IMR-90 (cell line): ENCODE measurements around the gene FAM131C. TPM values are rescaled to one million over a fixed set of nuclear protein-coding genes. Genes with fewer than 3 reads are reported as not detected.
"Not testable (repeated sequence)": the region's sequence is repeated elsewhere in the genome, so short reads cannot be mapped to it uniquely, and the experiment has no call there.

Experiments used
- ATAC-seq: fragments of 200-7000 bp; cut with Tn5 transposase; 2 replicates; pipeline ENCODE4 v1.9.1; 2020; ENCODE audit warnings: low read depth, mild to moderate bottlenecking, moderate library complexity
- BruUV-seq: library from RNA; stranded (reverse); fragments of 400-500 nt; replicated peaks from 2 replicates; lab custom pipeline; 2021; lab: Mats Ljungman, UMichigan
- CTCF ChIA-PET: fragments of 300-600 bp; formaldehyde crosslinking; extraction: SDS; loops from one replicate; lab custom pipeline; 2021; ENCODE audit warnings: antibody characterized with exemption; lab: Yijun Ruan, JAX
- POLR2A ChIA-PET: fragments of 300-600 bp; sonication (Branson Sonifier 250); formaldehyde crosslinking; loops from one replicate; lab custom pipeline; 2022; ENCODE audit warnings: antibody characterized with exemption; ENCODE audit not compliant: unreplicated experiment; lab: Charles Lee
- DNase-seq: peaks from one replicate; pipeline ENCODE4 v3.0.0; 2013
- H2AFZ ChIP-seq: replicated peaks from 2 replicates; pipeline ENCODE3; 2013; ENCODE audit warnings: low read length, mild to moderate bottlenecking; ENCODE audit not compliant: poor library complexity
- H2AK5ac ChIP-seq: 2 replicates; pipeline ENCODE4 v1.6.1; 2013; ENCODE audit warnings: low read depth, low read length, inconsistent platforms
- H2AK9ac ChIP-seq: replicated peaks from 2 replicates; pipeline ENCODE3; 2013; ENCODE audit warnings: mild to moderate bottlenecking, low read depth, low read length, moderate library complexity; ENCODE audit not compliant: poor library complexity
- H2BK120ac ChIP-seq: 2 replicates; pipeline ENCODE4 v1.6.1; 2013; ENCODE audit warnings: low read depth, low read length, inconsistent platforms
- H2BK15ac ChIP-seq: 3 replicates; pipeline ENCODE4 v1.6.1; 2013; ENCODE audit warnings: low read depth, low read length, inconsistent platforms
- H2BK20ac ChIP-seq: 2 replicates; pipeline ENCODE4 v1.6.1; 2013; ENCODE audit warnings: low read depth, mild to moderate bottlenecking, inconsistent platforms, low read length, moderate library complexity
- H2BK5ac ChIP-seq: 2 replicates; pipeline ENCODE4 v1.6.1; 2013; ENCODE audit warnings: mild to moderate bottlenecking, low read depth, low read length, inconsistent platforms; ENCODE audit not compliant: poor library complexity, severe bottlenecking
- H3K14ac ChIP-seq: replicated peaks from 2 replicates; pipeline ENCODE4 v1.6.1; 2013; ENCODE audit warnings: low read depth, low read length, inconsistent platforms
- H3K18ac ChIP-seq: 2 replicates; pipeline ENCODE4 v1.6.1; 2013; ENCODE audit warnings: low read depth, low read length, control low read depth
- H3K23ac ChIP-seq: 2 replicates; pipeline ENCODE4 v1.6.1; 2013; ENCODE audit warnings: low read depth, low read length, inconsistent platforms
- H3K27ac ChIP-seq: 2 replicates; pipeline ENCODE4 v1.5.1; 2013; ENCODE audit warnings: mild to moderate bottlenecking, control low read depth, low read length; ENCODE audit not compliant: insufficient read depth
- H3K27me3 ChIP-seq: 2 replicates; pipeline ENCODE4 v1.6.1; 2013; ENCODE audit warnings: low read length; ENCODE audit not compliant: control insufficient read depth, insufficient read depth
- H3K36me3 ChIP-seq: 2 replicates; pipeline ENCODE4 v1.6.1; 2013; ENCODE audit warnings: low read length, mixed read lengths; ENCODE audit not compliant: control insufficient read depth, insufficient read depth
- H3K4ac ChIP-seq: 2 replicates; pipeline ENCODE4 v1.6.1; 2013; ENCODE audit warnings: low read depth, low read length, inconsistent platforms
- H3K4me1 ChIP-seq: 2 replicates; pipeline ENCODE4 v1.6.1; 2013; ENCODE audit warnings: low read length, mixed read lengths; ENCODE audit not compliant: control insufficient read depth, insufficient read depth
- H3K4me2 ChIP-seq: 2 replicates; pipeline ENCODE4 v1.6.1; 2013; ENCODE audit warnings: low read depth, mild to moderate bottlenecking, control low read depth, low read length, moderate library complexity
- H3K4me3 ChIP-seq: 2 replicates; pipeline ENCODE4 v1.5.1; 2013; ENCODE audit warnings: low read depth, mild to moderate bottlenecking, control low read depth, low read length, moderate library complexity; ENCODE audit not compliant: insufficient read depth
- H3K56ac ChIP-seq: 2 replicates; pipeline ENCODE4 v1.6.1; 2013; ENCODE audit warnings: low read length, inconsistent platforms; ENCODE audit not compliant: insufficient read depth; ENCODE audit errors: extremely low read depth
- H3K79me1 ChIP-seq, 2 experiments: 2 replicates each; pipeline ENCODE4 v1.6.1; 2013; ENCODE audit warnings: low read length in 2 of 2, inconsistent platforms in 1 of 2, low read depth in 1 of 2
- H3K9ac ChIP-seq: 2 replicates; pipeline ENCODE4 v1.6.1; 2013; ENCODE audit warnings: low read depth, low read length, control low read depth
- H3K9me1 ChIP-seq: 2 replicates; pipeline ENCODE4 v1.6.1; 2013; ENCODE audit warnings: low read length, inconsistent platforms; ENCODE audit not compliant: insufficient read depth
- H3K9me3 ChIP-seq: 2 replicates; pipeline ENCODE4 v1.6.1; 2013; ENCODE audit warnings: low read length; ENCODE audit not compliant: control insufficient read depth, insufficient read depth
- H4K20me1 ChIP-seq: 2 replicates; pipeline ENCODE4 v1.6.1; 2013; ENCODE audit warnings: low read length, inconsistent platforms; ENCODE audit not compliant: insufficient read depth
- H4K5ac ChIP-seq: 2 replicates; pipeline ENCODE4 v1.6.1; 2013; ENCODE audit warnings: mild to moderate bottlenecking, low read depth, low read length, control low read depth
- H4K8ac ChIP-seq, 2 experiments: 2 replicates each; pipeline ENCODE4 v1.6.1; 2013; ENCODE audit warnings: low read depth in 2 of 2, low read length in 2 of 2, control low read depth in 1 of 2, inconsistent platforms in 1 of 2
- H4K91ac ChIP-seq: 2 replicates; pipeline ENCODE4 v1.6.1; 2013; ENCODE audit warnings: low read depth, low read length, inconsistent platforms; ENCODE audit not compliant: insufficient read depth
- ELK1 ChIP-seq: fragments of 150-350 bp; IDR thresholded peaks from 2 replicates; pipeline ENCODE4 v1.6.1; 2016; ENCODE audit warnings: low read depth, mild to moderate bottlenecking, low read length, moderate library complexity, borderline replicate concordance
- MAZ ChIP-seq: IDR thresholded peaks from 2 replicates; pipeline ENCODE4 v1.6.1; 2012; ENCODE audit warnings: low read depth, mild to moderate bottlenecking, low read length, improper control_type of control experiment, moderate library complexity, borderline replicate concordance
- POLR2A ChIP-seq: IDR thresholded peaks from 2 replicates; pipeline ENCODE4 v1.6.1; 2012; ENCODE audit warnings: mild to moderate bottlenecking, low read depth, low read length
- RAD21 ChIP-seq: IDR thresholded peaks from 2 replicates; pipeline ENCODE4 v1.6.1; 2012; ENCODE audit warnings: low read length, improper control_type of control experiment
- SMC3 ChIP-seq: fragments of 150-350 bp; IDR thresholded peaks from 2 replicates; pipeline ENCODE4 v1.6.1; 2016; ENCODE audit warnings: low read depth, mild to moderate bottlenecking, antibody characterized with exemption, low read length, moderate library complexity
- WGBS, 2 experiments: methylation state at CpG; one replicate each; pipeline versions ENCODE4 v1.1.5 to v1.1.7; 2013; ENCODE audit warnings: missing lambda C conversion rate in 2 of 2; ENCODE audit not compliant: insufficient read length in 1 of 2; ENCODE audit errors: extremely low coverage in 2 of 2; 5-methylcytosine and 5-hydroxymethylcytosine counted together
- dilution Hi-C: fragments of 300-500 bp; cut with HindIII; formaldehyde crosslinking; loops from one replicate; pipeline ENCODE4 v1.14.3; 2018; ENCODE audit warnings: low sequenced_read_pairs; ENCODE audit not compliant: unreplicated experiment
- in situ Hi-C: fragments of 300-500 bp; cut with MboI; formaldehyde crosslinking; loops from 3 replicates; pipeline ENCODE4 v1.14.3; 2019; ENCODE audit warnings: low sequenced_read_pairs, inconsistent platforms, mixed read lengths
- intact Hi-C: fragments of 100-400 bp; cut with micrococcal nuclease; formaldehyde crosslinking; loops from 2 replicates; pipeline ENCODE4 v1.10.0; 2022
- polyA plus RNA-seq, 3 experiments: library from polyadenylated mRNA; depleted of rRNA; stranded (reverse); fragments of >200 nt; gene quantifications; 2 replicates each; pipeline ENCODE4 v1.2.3, GENCODE V29; 2012; ENCODE audit warnings: low replicate concordance in 1 of 3
- total RNA-seq: library from RNA; depleted of rRNA; stranded (reverse); fragments of >200 nt; gene quantifications from 2 replicates; pipeline ENCODE4 v1.2.3, GENCODE V29; 2012

FAM131C gene
- total and polyA plus RNA-seq, 2 of the 4 experiments (the other 2 are of a cell fraction), result 0.18 to 1.0 TPM

GRCh38 chr1:16029288-16029687 is 44.2 kb downstream of the FAM131C start:
- ATAC-seq (no peak), DNase-seq (no peak)
- Histone ChIP-seq H2BK15ac (no peak overlapping the region), H3K4me1 (peaks cover 5% of the 10 kb centered on the region), H3K4me2 (no peak overlapping the region), H3K79me1 (no peaks in the 10 kb centered on the region), H4K5ac (no peak overlapping the region), H3K27me3 (peaks cover 14% of the 10 kb centered on the region), H3K4ac (no peak overlapping the region), H4K91ac (no peak overlapping the region), H2AFZ (no peak overlapping the region), H3K27ac (no peak overlapping the region), H3K23ac (no peak overlapping the region), H2BK5ac (no peak overlapping the region), H2BK120ac (no peak overlapping the region), H3K4me3 (no peak overlapping the region), H3K56ac (no peak overlapping the region), H3K9me3 (no peaks in the 10 kb centered on the region), H4K8ac (no peak overlapping the region), H2AK9ac (no peak overlapping the region), H3K18ac (no peak overlapping the region), H2AK5ac (no peak overlapping the region), H2BK20ac (no peak overlapping the region), H3K36me3 (no peaks in the 10 kb centered on the region), H3K9ac (no peak overlapping the region), H4K20me1 (no peaks in the 10 kb centered on the region), H3K9me1 (no peaks in the 10 kb centered on the region), H3K14ac (no peak overlapping the region)
- in situ Hi-C loops, result no loop called here
- intact Hi-C loops, result no loop called here
- TF ChIP-seq POLR2A (no peak), RAD21 (no peak), SMC3 (no peak), ELK1 (no peak), MAZ (no peak)
- dilution Hi-C loops, result no loop called here
- BruUV-seq, result no TSS peak
- WGBS, 2 experiments, result no CpG with 5 or more reads among the region's 1 CpG
- CTCF ChIA-PET, result no interaction called here
- POLR2A ChIA-PET, result no interaction called here

GRCh38 chr1:16029003-16029268 is 44.5 kb downstream of the FAM131C start:
- POLR2A ChIA-PET, H3K4me3 ChIP-seq, H2BK120ac ChIP-seq, H3K14ac ChIP-seq, H3K27ac ChIP-seq, DNase-seq, H2AK5ac ChIP-seq, H2BK15ac ChIP-seq, H4K91ac ChIP-seq, intact Hi-C loops, H4K5ac ChIP-seq, H3K56ac ChIP-seq, H4K8ac ChIP-seq, H3K9ac ChIP-seq, H2BK20ac ChIP-seq, H3K23ac ChIP-seq, H3K79me1 ChIP-seq, H3K4ac ChIP-seq, H3K9me3 ChIP-seq, BruUV-seq, CTCF ChIA-PET, H3K4me1 ChIP-seq, ATAC-seq, H3K4me2 ChIP-seq, H2AK9ac ChIP-seq, H3K18ac ChIP-seq, H2AFZ ChIP-seq, H4K20me1 ChIP-seq, dilution Hi-C loops, H3K9me1 ChIP-seq, H2BK5ac ChIP-seq, H3K36me3 ChIP-seq, in situ Hi-C loops: not testable (repeated sequence)
- peaks cover 14% of the 10 kb centered on the region for H3K27me3 ChIP-seq
- no CpG with 5 or more reads among the region's 13 CpGs for WGBS, 2 experiments
